Effector memory CD8-positive, alpha-beta T cell (primary cell): Measurements from ENCODE around the gene TRPT1.

Experiments
- ATAC-seq: fragments of 150-1000 bp; cut with Tn5 transposase; replicated peaks from 2 replicates; pipeline ENCODE4 v1.10.0; 2021; ENCODE audit warnings: mild to moderate bottlenecking, moderate library complexity
- DNase-seq, 3 experiments: peaks; one replicate each; pipeline ENCODE4 v3.0.0; 2021
- H3K27ac Mint-ChIP-seq, 2 donors: one replicate each; pipeline ENCODE4 v1.8.0; 2022; ENCODE audit warnings: mild to moderate bottlenecking in 2 of 2, mixed read lengths in 2 of 2, moderate library complexity in 2 of 2
- H3K27me3 Mint-ChIP-seq, 2 donors: one replicate each; pipeline ENCODE4 v1.8.0; 2022; ENCODE audit warnings: mixed read lengths in 2 of 2
- H3K36me3 Mint-ChIP-seq: one replicate; pipeline ENCODE4 v1.8.0; 2022; ENCODE audit warnings: mild to moderate bottlenecking, moderate library complexity, mixed read lengths; ENCODE audit not compliant: insufficient read depth
- H3K4me1 Mint-ChIP-seq, 2 donors: one replicate each; pipeline ENCODE4 v1.8.0; 2022; ENCODE audit warnings: low read depth in 2 of 2, mixed read lengths in 2 of 2
- H3K4me3 Mint-ChIP-seq, 2 donors: one replicate each; pipeline ENCODE4 v1.8.0; 2022; ENCODE audit warnings: mild to moderate bottlenecking in 2 of 2, mixed read lengths in 2 of 2, moderate library complexity in 2 of 2
- H3K9me3 Mint-ChIP-seq, 2 donors: one replicate each; pipeline ENCODE4 v1.8.0; 2022; ENCODE audit warnings: mixed read lengths in 2 of 2
- total RNA-seq, 9 experiments: gene quantifications; one replicate each; lab custom pipeline; 2026; lab: John Stamatoyannopoulos, UW

TRPT1 gene
- 4.0 to 21.3 (median 15.7) reads per million in 9 experiments for total RNA-seq

GRCh38 chr11:64225608-64226506, at the start of gene TRPT1, which contains the start of gene NUDT22:
Gene TRPT1, minus strand, starts transcription at chr11:64226186. Its CDS starts 326 bp downstream, at chr11:64225860.
Gene NUDT22, plus strand, starts transcription at chr11:64226274. Its CDS starts 379 bp downstream, at chr11:64226653.
- peak; percentile 66 for ATAC-seq
- no peaks in the 10 kb centered on the region for H3K27me3 Mint-ChIP-seq
- peak within 1 kb of the TSS; percentile 85 to 87 for H3K4me3 Mint-ChIP-seq
- H3K4me1 Mint-ChIP-seq, result peaks cover 24 to 31% of the 10 kb centered on the region in 2 donors
- peak; percentile 90 to 92 (median 90) for DNase-seq
- no peaks in the 10 kb centered on the region for H3K9me3 Mint-ChIP-seq
- H3K27ac Mint-ChIP-seq, result peak within 1 kb of the TSS; percentile 87 to 94
- peaks cover 43% of the 10 kb centered on the region for H3K36me3 Mint-ChIP-seq

GRCh38 chr11:64275031-64275800, 49.2 kb upstream of the TRPT1 start:
- DNase-seq (no peak), ATAC-seq (no peak)
- Mint-ChIP-seq H3K9me3 (no peaks in the 10 kb centered on the region), H3K27ac (no peak overlapping the region), H3K4me1 (peaks cover 2 to 7% of the 10 kb centered on the region in 2 donors), H3K4me3 (no peak overlapping the region), H3K36me3 (peaks cover 50% of the 10 kb centered on the region), H3K27me3 (no peaks in the 10 kb centered on the region)

- Mint-ChIP-seq H3K27ac (peak overlapping the region; percentile 96 to 98), H3K9me3 (no peaks in the 10 kb centered on the region), H3K4me3 (peak overlapping the region; percentile 96 to 97), H3K36me3 (peaks cover 37% of the 10 kb centered on the region), H3K27me3 (no peaks in the 10 kb centered on the region), H3K4me1 (peaks cover 18 to 24% of the 10 kb centered on the region in 2 donors)
- ATAC-seq (peak; percentile 75), DNase-seq (peak; percentile 96 to 97 (median 97))
Measured at GRCh38 chr11:64269540-64270220, 43.7 kb upstream of the TRPT1 start.

GRCh38 chr11:64268893-64269539, 43.0 kb upstream of the TRPT1 start:
- H3K36me3 Mint-ChIP-seq, result peaks cover 37% of the 10 kb centered on the region
- peaks cover 18 to 24% of the 10 kb centered on the region in 2 donors for H3K4me1 Mint-ChIP-seq
- peak overlapping the region; percentile 96 to 97 for H3K4me3 Mint-ChIP-seq
- no peaks in the 10 kb centered on the region for H3K9me3 Mint-ChIP-seq
- no peaks in the 10 kb centered on the region for H3K27me3 Mint-ChIP-seq
- ATAC-seq (no peak), DNase-seq (peak in 1 of 3 experiments; percentile 29)
- peak overlapping the region; percentile 96 to 98 for H3K27ac Mint-ChIP-seq

GRCh38 chr11:64268025-64268892, 42.3 kb upstream of the TRPT1 start:
- H3K4me3 Mint-ChIP-seq, result peak overlapping the region; percentile 96 to 97
- peaks cover 35% of the 10 kb centered on the region for H3K36me3 Mint-ChIP-seq
- peaks cover 18 to 24% of the 10 kb centered on the region in 2 donors for H3K4me1 Mint-ChIP-seq
- H3K9me3 Mint-ChIP-seq, result no peaks in the 10 kb centered on the region
- H3K27me3 Mint-ChIP-seq, result no peaks in the 10 kb centered on the region
- no peak for DNase-seq
- H3K27ac Mint-ChIP-seq, result peak overlapping the region; percentile 96 to 98
- no peak for ATAC-seq

- Mint-ChIP-seq H3K4me1 (peaks cover 18 to 24% of the 10 kb centered on the region in 2 donors), H3K9me3 (no peaks in the 10 kb centered on the region), H3K27ac (peak overlapping the region in 1 of 2 donors; percentile 98), H3K4me3 (peak overlapping the region in 1 of 2 donors; percentile 97), H3K27me3 (no peaks in the 10 kb centered on the region), H3K36me3 (peaks cover 37% of the 10 kb centered on the region)
- no peak for DNase-seq
- ATAC-seq, result no peak
Measured at GRCh38 chr11:64267207-64267945, 41.4 kb upstream of the TRPT1 start.

GRCh38 chr11:64266339-64266738, 40.4 kb upstream of the TRPT1 start:
- H3K27me3 Mint-ChIP-seq, result no peaks in the 10 kb centered on the region
- ATAC-seq (no peak), DNase-seq (no peak)

GRCh38 chr11:64265176-64266160, 39.5 kb upstream of the TRPT1 start:
- no peak for DNase-seq
- Mint-ChIP-seq H3K9me3 (no peaks in the 10 kb centered on the region), H3K4me3 (no peak overlapping the region), H3K27me3 (no peaks in the 10 kb centered on the region), H3K27ac (no peak overlapping the region), H3K36me3 (peaks cover 21% of the 10 kb centered on the region), H3K4me1 (peaks cover 18 to 20% of the 10 kb centered on the region in 2 donors)
- no peak for ATAC-seq

More at GRCh38 chr11:64266339-64266738, 40.4 kb upstream of the TRPT1 start:
- Mint-ChIP-seq H3K9me3 (no peaks in the 10 kb centered on the region), H3K4me1 (peaks cover 18 to 20% of the 10 kb centered on the region in 2 donors), H3K27ac (peak overlapping the region in 1 of 2 donors; percentile 17), H3K4me3 (no peak overlapping the region), H3K36me3 (peaks cover 29% of the 10 kb centered on the region)

GRCh38 chr11:64264371-64264852, 38.4 kb upstream of the TRPT1 start:
- H3K27me3 Mint-ChIP-seq, result no peaks in the 10 kb centered on the region
- peaks cover 22 to 23% of the 10 kb centered on the region in 2 donors for H3K4me1 Mint-ChIP-seq
- DNase-seq (no peak), ATAC-seq (no peak)
- H3K4me3 Mint-ChIP-seq, result no peak overlapping the region
- H3K27ac Mint-ChIP-seq, result no peak overlapping the region
- H3K9me3 Mint-ChIP-seq, result no peaks in the 10 kb centered on the region
- peaks cover 13% of the 10 kb centered on the region for H3K36me3 Mint-ChIP-seq

GRCh38 chr11:64263947-64264317, 37.9 kb upstream of the TRPT1 start:
- H3K36me3 Mint-ChIP-seq, result peaks cover 11% of the 10 kb centered on the region
- H3K4me1 Mint-ChIP-seq, result peaks cover 22% of the 10 kb centered on the region in 2 donors
- DNase-seq (no peak), ATAC-seq (no peak)
- H3K27ac Mint-ChIP-seq, result no peak overlapping the region
- no peak overlapping the region for H3K4me3 Mint-ChIP-seq
- H3K9me3 Mint-ChIP-seq, result no peaks in the 10 kb centered on the region
- H3K27me3 Mint-ChIP-seq, result no peaks in the 10 kb centered on the region
